SH-SY5Y (cell line): Measurements from ENCODE around the gene EBNA1BP2.

Experiments used
- GATA2 ChIP-seq: IDR thresholded peaks from 2 replicates; pipeline ENCODE4 v1.6.1; 2011; ENCODE audit warnings: mild to moderate bottlenecking, low read depth, low read length
- GATA3 ChIP-seq: IDR thresholded peaks from 2 replicates; pipeline ENCODE4 v1.6.1; 2011; ENCODE audit warnings: low read depth, mild to moderate bottlenecking, low read length, moderate library complexity

- no peak for TF ChIP-seq GATA3
- no peak for TF ChIP-seq GATA2
These were observed 6.9 kb downstream of the EBNA1BP2 start for GRCh38 chr1:43165162-43165561.
